H1 (cell line): ENCODE measurements around the gene CREG2. TPM values are rescaled to one million over a fixed set of nuclear protein-coding genes. Genes with fewer than 3 reads are reported as not detected.
A peak's percentile ranks its signal among the peaks of the same experiment; 100 is the strongest.

Source experiments
- CTCF ChIA-PET: fragments of 300-600 bp; sonication (Branson Sonifier 250); formaldehyde crosslinking; loops from one replicate; lab custom pipeline; 2021; ENCODE audit not compliant: partially characterized antibody; lab: Charles Lee
- POLR2A ChIA-PET: fragments of 300-600 bp; sonication (Branson Sonifier 250); formaldehyde crosslinking; loops from one replicate; lab custom pipeline; 2021; ENCODE audit warnings: inconsistent platforms; ENCODE audit not compliant: partially characterized antibody; lab: Charles Lee
- DNase-seq, 2 experiments: peaks; one replicate each; pipeline versions ENCODE4 v3.0.0 to v3.0.0-alpha.2; 2010 to 2022; ENCODE audit warnings: low spot score in 2 of 2, low read depth in 1 of 2, mixed read lengths in 1 of 2
- FAIRE-seq: peaks from 2 replicates; lab custom pipeline; 2011; peaks lifted over from hg19 to GRCh38; lab: Jason Lieb, UNC
- H2AFZ ChIP-seq: 2 replicates; pipeline ENCODE4 v1.8.1; 2012; ENCODE audit warnings: low read length, inconsistent platforms
- H2AK5ac ChIP-seq: 2 replicates; pipeline ENCODE4 v1.6.1; 2013; ENCODE audit warnings: low read depth, low read length
- H2BK120ac ChIP-seq: replicated peaks from 2 replicates; pipeline ENCODE3; 2013; ENCODE audit warnings: low read depth, low read length, inconsistent platforms
- H2BK12ac ChIP-seq: 2 replicates; pipeline ENCODE4 v1.6.1; 2013; ENCODE audit warnings: low read depth, low read length
- H2BK15ac ChIP-seq: 2 replicates; pipeline ENCODE4 v1.6.1; 2013; ENCODE audit warnings: low read length
- H2BK20ac ChIP-seq: 2 replicates; pipeline ENCODE4 v1.6.1; 2013; ENCODE audit warnings: low read length
- H2BK5ac ChIP-seq: 2 replicates; pipeline ENCODE4 v1.6.1; 2013; ENCODE audit warnings: low read depth, low read length
- H3K14ac ChIP-seq: 2 replicates; pipeline ENCODE4 v1.6.1; 2013; ENCODE audit warnings: inconsistent platforms; ENCODE audit not compliant: insufficient read length
- H3K18ac ChIP-seq: 2 replicates; pipeline ENCODE4 v1.6.1; 2013; ENCODE audit warnings: low read length; ENCODE audit errors: extremely low read depth
- H3K23ac ChIP-seq: 2 replicates; pipeline ENCODE4 v1.6.1; 2013; ENCODE audit warnings: inconsistent platforms; ENCODE audit not compliant: insufficient read length
- H3K23me2 ChIP-seq: 2 replicates; pipeline ENCODE4 v1.6.1; 2013; ENCODE audit warnings: low read depth, low read length
- H3K27ac ChIP-seq: 2 replicates; pipeline ENCODE4 v1.6.1; 2011; ENCODE audit warnings: low read depth, low read length, inconsistent platforms
- H3K27me3 ChIP-seq, 4 experiments: replicated peaks in 1 of 4; 1 replicate in 1 of 4; 2 replicates in 3 of 4; pipeline versions ENCODE4 v1.6.1 to v1.8.1; 2011 to 2013; ENCODE audit warnings: low read length in 3 of 4, mild to moderate bottlenecking in 3 of 4, inconsistent platforms in 2 of 4, mixed read lengths in 2 of 4, moderate library complexity in 1 of 4; ENCODE audit not compliant: control insufficient read depth in 3 of 4, insufficient read depth in 3 of 4; ENCODE audit errors: extremely low read depth in 1 of 4
- H3K36me3 ChIP-seq, 4 experiments: 2 replicates each; pipeline versions ENCODE4 v1.6.1 to v1.8.1; 2011 to 2013; ENCODE audit warnings: mild to moderate bottlenecking in 4 of 4, low read length in 3 of 4, moderate library complexity in 2 of 4, control low read depth in 1 of 4, inconsistent platforms in 1 of 4; ENCODE audit not compliant: insufficient read depth in 4 of 4, control insufficient read depth in 2 of 4
- H3K4ac ChIP-seq: replicated peaks from 2 replicates; pipeline ENCODE3; 2013; ENCODE audit warnings: low read length, low read depth, mixed read lengths, inconsistent platforms; ENCODE audit not compliant: insufficient read length
- H3K4me1 ChIP-seq, 4 experiments: replicated peaks in 1 of 4; 1 replicate in 1 of 4; 2 replicates in 3 of 4; pipeline versions ENCODE4 v1.6.1 to v1.8.1; 2011 to 2013; ENCODE audit warnings: low read length in 3 of 4, inconsistent platforms in 2 of 4, mixed read lengths in 1 of 4; ENCODE audit not compliant: insufficient read depth in 4 of 4, control insufficient read depth in 3 of 4
- H3K4me2 ChIP-seq, 2 experiments: 2 replicates each; pipeline versions ENCODE4 v1.6.1 to v1.8.1; 2011 to 2013; ENCODE audit warnings: low read depth in 2 of 2, low read length in 2 of 2, control low read depth in 1 of 2, inconsistent platforms in 1 of 2, mild to moderate bottlenecking in 1 of 2; ENCODE audit not compliant: insufficient read depth in 1 of 2
- H3K4me3 ChIP-seq, 4 experiments: fragments of 200-600, 300-600 bp in 1 of 4; sonication (generic), shearing (Covaris generic), sonication (Bioruptor Twin) in 1 of 4; 2 replicates each; pipeline versions ENCODE4 v1.5.1 to v1.8.1; 2011 to 2016; ENCODE audit warnings: low read length in 4 of 4, low read depth in 3 of 4, control low read depth in 2 of 4, inconsistent platforms in 2 of 4, mild to moderate bottlenecking in 2 of 4, mixed read lengths in 1 of 4, moderate library complexity in 1 of 4; ENCODE audit not compliant: insufficient read depth in 2 of 4; ENCODE audit errors: extremely low read depth in 1 of 4
- H3K56ac ChIP-seq: replicated peaks from 2 replicates; pipeline ENCODE3; 2013; ENCODE audit warnings: low read depth, mild to moderate bottlenecking, mixed read lengths, low read length, inconsistent platforms; ENCODE audit not compliant: insufficient read length
- H3K79me1 ChIP-seq: 2 replicates; pipeline ENCODE4 v1.6.1; 2013; ENCODE audit warnings: low read depth, low read length, control low read depth
- H3K79me2 ChIP-seq, 2 experiments: 2 replicates each; pipeline versions ENCODE4 v1.6.1 to v1.8.1; 2012 to 2013; ENCODE audit warnings: low read length in 2 of 2, mild to moderate bottlenecking in 2 of 2, inconsistent platforms in 1 of 2; ENCODE audit not compliant: insufficient read depth in 2 of 2, control insufficient read depth in 1 of 2
- H3K9ac ChIP-seq, 4 experiments: replicated peaks in 1 of 4; 1 replicate in 1 of 4; 2 replicates in 3 of 4; pipeline versions ENCODE4 v1.6.1 to v1.8.1; 2011 to 2013; ENCODE audit warnings: low read depth in 3 of 4, low read length in 3 of 4, control low read depth in 2 of 4, mild to moderate bottlenecking in 2 of 4, moderate library complexity in 2 of 4, inconsistent platforms in 1 of 4; ENCODE audit errors: extremely low read depth in 1 of 4
- H3K9me3 ChIP-seq, 2 experiments: 2 replicates each; pipeline versions ENCODE4 v1.6.1 to v1.8.1; 2012 to 2013; ENCODE audit warnings: mild to moderate bottlenecking in 2 of 2, moderate library complexity in 2 of 2, control low read depth in 1 of 2, inconsistent platforms in 1 of 2, low read depth in 1 of 2, low read length in 1 of 2, mixed read lengths in 1 of 2; ENCODE audit not compliant: insufficient read depth in 2 of 2
- H4K20me1 ChIP-seq, 2 experiments: replicated peaks in 1 of 2; 2 replicates each; pipeline versions ENCODE3 to v1.8.1; 2011 to 2013; ENCODE audit warnings: inconsistent platforms in 2 of 2, low read length in 2 of 2, mild to moderate bottlenecking in 1 of 2; ENCODE audit not compliant: insufficient read depth in 2 of 2, control insufficient read depth in 1 of 2
- H4K5ac ChIP-seq: 2 replicates; pipeline ENCODE4 v1.6.1; 2013; ENCODE audit warnings: low read length, low read depth, mixed read lengths, inconsistent platforms; ENCODE audit not compliant: insufficient read length
- H4K8ac ChIP-seq: 2 replicates; pipeline ENCODE4 v1.8.0; 2013; ENCODE audit warnings: mild to moderate bottlenecking, moderate library complexity, low read length, inconsistent platforms; ENCODE audit not compliant: insufficient read depth; ENCODE audit errors: extremely low read depth
- H4K91ac ChIP-seq: replicated peaks from 2 replicates; pipeline ENCODE3; 2013; ENCODE audit warnings: low read length, mixed read lengths, inconsistent platforms; ENCODE audit not compliant: insufficient read length
- SRF ChIP-seq: IDR thresholded peaks from 2 replicates; pipeline ENCODE4 v1.6.1; 2011; ENCODE audit warnings: mild to moderate bottlenecking, low read depth, low read length, moderate library complexity
- WGBS, 2 experiments: shearing (Covaris generic) in 1 of 2; methylation state at CpG; one replicate each; pipeline versions ENCODE4 v1.1.6 to v1.1.7; 2013 to 2015; ENCODE audit warnings: low lambda C conversion rate in 2 of 2, mixed read lengths in 2 of 2, inconsistent platforms in 1 of 2, low coverage in 1 of 2, missing lambda C conversion rate in 1 of 2; ENCODE audit not compliant: insufficient replicate concordance in 2 of 2, insufficient coverage in 1 of 2, insufficient read length in 1 of 2; ENCODE audit errors: extremely low coverage in 1 of 2, missing lambda C conversion rate in 1 of 2; 5-methylcytosine and 5-hydroxymethylcytosine counted together
- polyA plus RNA-seq, 7 experiments: library from polyadenylated mRNA; depleted of rRNA in 3 of 7; stranded (reverse) in 5 of 7; unstranded in 2 of 7; fragments of >200 nt in 5 of 7; fragments of 200-250 nt in 2 of 7; gene quantifications; 1 replicate in 5 of 7; 2 replicates in 1 of 7; 4 replicates in 1 of 7; pipeline versions ENCODE4 v1.2.1 to v1.2.3, GENCODE V29; 2011 to 2013; ENCODE audit warnings: missing spikeins in 2 of 7, mixed read lengths in 2 of 7
- total RNA-seq: library from RNA; stranded (reverse); fragmentation: NEBNext Ultra II Directional; extraction: Animal tissue kit (Norgen Biotek cat#: 25700); gene quantifications from 2 replicates; pipeline ENCODE4 v1.2.1, GENCODE V29; 2021
- TF ChIP-seq, protein P1 (sequence below): IDR thresholded peaks from 2 replicates; pipeline ENCODE4 v1.6.1; 2012; ENCODE audit warnings: low read length, inconsistent platforms
- TF ChIP-seq, protein P2 (sequence below): IDR thresholded peaks from 2 replicates; pipeline ENCODE4 v1.6.1; 2011; ENCODE audit warnings: low read depth, mild to moderate bottlenecking, low read length; ENCODE audit not compliant: insufficient read depth

CREG2 gene
- total and polyA plus RNA-seq, 2 of the 8 experiments (the other 6 are each of a cell fraction or from before 2014, with no cell fraction given): 2.0 to 2.2 TPM

DNA sequence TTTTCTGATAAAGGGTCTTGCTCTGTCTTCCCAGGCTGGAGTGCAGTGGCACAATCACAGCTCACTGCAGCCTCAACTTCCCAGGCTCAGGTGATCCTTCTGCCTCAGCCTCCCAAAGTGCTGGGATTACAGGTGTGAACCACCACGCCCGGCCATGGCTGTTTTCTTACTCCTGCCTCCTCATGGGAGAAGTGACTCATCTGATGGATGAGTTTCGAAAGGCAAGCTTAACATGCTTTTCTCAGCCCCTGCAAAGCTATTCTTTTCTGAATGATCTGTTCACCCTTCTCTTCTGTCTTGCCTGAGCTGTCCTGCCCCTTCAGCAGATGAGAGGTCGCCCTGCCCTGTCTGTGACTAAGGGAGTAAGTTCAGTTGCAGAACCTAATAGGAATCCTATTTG lies 929 bp upstream of the CREG2 start:
- FAIRE-seq: no peak
- Histone ChIP-seq H3K4me2 (peak overlapping the region in 1 of 2 experiments; percentile 97; a peak in 1 of 4 replicates), H3K9ac (no peak overlapping the region)

More for the DNA sequence above, 929 bp upstream of the CREG2 start:
- no peak overlapping the region for H2BK5ac ChIP-seq
- H3K14ac ChIP-seq: no peak overlapping the region
- H3K23ac ChIP-seq: no peak overlapping the region
- CTCF ChIA-PET: interaction anchor here (0.6 to 4.1 kb wide), 21 partner anchors 10 to 443 kb away, joined by 3 to 48 read pairs (median 4); no protein-coding TSS in a partner anchor
- H3K9me3 ChIP-seq: no peaks in the 10 kb centered on the region
- H3K36me3 ChIP-seq: no peaks in the 10 kb centered on the region
- DNase-seq: no peak
- TF ChIP-seq, protein P1, sequence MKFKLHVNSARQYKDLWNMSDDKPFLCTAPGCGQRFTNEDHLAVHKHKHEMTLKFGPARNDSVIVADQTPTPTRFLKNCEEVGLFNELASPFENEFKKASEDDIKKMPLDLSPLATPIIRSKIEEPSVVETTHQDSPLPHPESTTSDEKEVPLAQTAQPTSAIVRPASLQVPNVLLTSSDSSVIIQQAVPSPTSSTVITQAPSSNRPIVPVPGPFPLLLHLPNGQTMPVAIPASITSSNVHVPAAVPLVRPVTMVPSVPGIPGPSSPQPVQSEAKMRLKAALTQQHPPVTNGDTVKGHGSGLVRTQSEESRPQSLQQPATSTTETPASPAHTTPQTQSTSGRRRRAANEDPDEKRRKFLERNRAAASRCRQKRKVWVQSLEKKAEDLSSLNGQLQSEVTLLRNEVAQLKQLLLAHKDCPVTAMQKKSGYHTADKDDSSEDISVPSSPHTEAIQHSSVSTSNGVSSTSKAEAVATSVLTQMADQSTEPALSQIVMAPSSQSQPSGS: no peak
- TF ChIP-seq SRF: no peak
- TF ChIP-seq, protein P2, sequence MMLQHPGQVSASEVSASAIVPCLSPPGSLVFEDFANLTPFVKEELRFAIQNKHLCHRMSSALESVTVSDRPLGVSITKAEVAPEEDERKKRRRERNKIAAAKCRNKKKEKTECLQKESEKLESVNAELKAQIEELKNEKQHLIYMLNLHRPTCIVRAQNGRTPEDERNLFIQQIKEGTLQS: no peak
- no peak overlapping the region for H4K8ac ChIP-seq
- H2BK20ac ChIP-seq: no peak overlapping the region
- H3K4me3 ChIP-seq: no peak overlapping the region
- no peak overlapping the region for H4K91ac ChIP-seq
- no peak overlapping the region for H2AFZ ChIP-seq
- no peaks in the 10 kb centered on the region for H4K20me1 ChIP-seq
- H3K4ac ChIP-seq: no peak overlapping the region
- H3K18ac ChIP-seq: no peak overlapping the region
- H3K27me3 ChIP-seq: peaks cover 16 to 35% (median 27%) of the 10 kb centered on the region in 4 experiments
- H3K27ac ChIP-seq: no peak overlapping the region
- H4K5ac ChIP-seq: no peak overlapping the region
- H2BK12ac ChIP-seq: no peak overlapping the region
- H3K79me2 ChIP-seq: no peaks in the 10 kb centered on the region
- no peaks in the 10 kb centered on the region for H3K79me1 ChIP-seq
- H2BK120ac ChIP-seq: no peak overlapping the region
- H3K56ac ChIP-seq: no peak overlapping the region
- peaks cover 10% of the 10 kb centered on the region for H3K23me2 ChIP-seq
- WGBS, 2 experiments: 88% methylated on average over 4 of the region's 4 CpGs; no CpG with 5 or more reads in 1 of the 2 experiments
- POLR2A ChIA-PET: no interaction called here
- H2AK5ac ChIP-seq: no peak overlapping the region
- H3K4me1 ChIP-seq: peaks cover 0 to 4% (median 3%) of the 10 kb centered on the region in 4 experiments; a peak in 1 of 7 replicates
- H2BK15ac ChIP-seq: no peak overlapping the region
